Hepatocyte (in vitro differentiated cells): Measurements from ENCODE around the gene SGMS2. TPM values are rescaled to one million over a fixed set of nuclear protein-coding genes. Genes with fewer than 3 reads are reported as not detected.
A peak's percentile ranks its signal among the peaks of the same experiment; 100 is the strongest.

Source experiments
- DNase-seq: peaks from one replicate; pipeline ENCODE4 v3.0.0-alpha.2; 2016; ENCODE audit warnings: low spot score
- H2AFZ ChIP-seq: fragments of 200-600 bp; sonication (generic); 2 replicates; pipeline ENCODE4 v1.6.0; 2016; ENCODE audit warnings: antibody characterized with exemption, mild to moderate bottlenecking
- H3K27ac ChIP-seq: fragments of 200-600 bp; sonication (generic); 2 replicates; pipeline ENCODE4 v1.5.1; 2016; ENCODE audit warnings: mild to moderate bottlenecking
- H3K27me3 ChIP-seq: fragments of 200-600 bp; sonication (generic); 2 replicates; pipeline ENCODE4 v1.6.1; 2016
- H3K36me3 ChIP-seq: fragments of 200-600 bp; sonication (generic); replicated peaks from 2 replicates; pipeline ENCODE4 v1.5.1; 2016; ENCODE audit warnings: low read depth; ENCODE audit not compliant: insufficient read depth
- H3K4me1 ChIP-seq: fragments of 200-600 bp; sonication (generic); 2 replicates; pipeline ENCODE4 v1.5.1; 2016; ENCODE audit warnings: mild to moderate bottlenecking, moderate library complexity; ENCODE audit not compliant: insufficient read depth
- H3K4me2 ChIP-seq: fragments of 200-600 bp; sonication (generic); 2 replicates; pipeline ENCODE4 v1.6.0; 2016
- H3K4me3 ChIP-seq: fragments of 200-600 bp; sonication (generic); 2 replicates; pipeline ENCODE4 v1.5.1; 2016; ENCODE audit warnings: mild to moderate bottlenecking
- H3K79me2 ChIP-seq: fragments of 200-600 bp; sonication (generic); 2 replicates; pipeline ENCODE4 v1.6.0; 2017; ENCODE audit warnings: mild to moderate bottlenecking
- H3K9me2 ChIP-seq: fragments of 200-600 bp; sonication (generic); replicated peaks from 2 replicates; pipeline ENCODE4 v1.6.0; 2017; ENCODE audit warnings: mild to moderate bottlenecking; ENCODE audit not compliant: insufficient read depth
- H3K9me3 ChIP-seq: fragments of 200-600 bp; sonication (generic); 2 replicates; pipeline ENCODE4 v1.5.1; 2016; ENCODE audit warnings: low read depth, mild to moderate bottlenecking
- H4K20me1 ChIP-seq: fragments of 200-600 bp; sonication (generic); 2 replicates; pipeline ENCODE4 v1.6.0; 2016; ENCODE audit warnings: mild to moderate bottlenecking; ENCODE audit not compliant: insufficient read depth, poor library complexity, severe bottlenecking
- CTCF ChIP-seq: fragments of 200-600 bp; sonication (generic); IDR thresholded peaks from 2 replicates; pipeline ENCODE4 v1.5.1; 2016; ENCODE audit warnings: antibody characterized with exemption, mild to moderate bottlenecking; ENCODE audit not compliant: poor library complexity
- EZH2 ChIP-seq: fragments of 200-600 bp; sonication (generic); IDR thresholded peaks from 2 replicates; pipeline ENCODE4 v1.6.1; 2016; ENCODE audit warnings: antibody characterized with exemption, mild to moderate bottlenecking, borderline replicate concordance
- EZH2phosphoT487 ChIP-seq: fragments of 200-600 bp; sonication (generic); IDR thresholded peaks from one replicate; pipeline ENCODE4 v1.6.1; 2018; ENCODE audit warnings: antibody characterized with exemption, mild to moderate bottlenecking, low read depth, moderate library complexity; ENCODE audit not compliant: unreplicated experiment, severe bottlenecking
- WGBS: methylation state at CpG from one replicate; pipeline ENCODE4 v1.1.6; 2016; ENCODE audit warnings: low lambda C conversion rate; ENCODE audit errors: missing lambda C conversion rate; 5-methylcytosine and 5-hydroxymethylcytosine counted together
- polyA plus RNA-seq: library from polyadenylated mRNA; unstranded; fragments of >200 nt; fragmentation: Nextera tagmentation; extraction: Ambion mirVana; gene quantifications from 2 replicates; pipeline ENCODE4 v1.2.1, GENCODE V29; 2016
- total RNA-seq: library from RNA; depleted of rRNA; stranded (reverse); fragments of >200 nt; gene quantifications from 2 replicates; pipeline ENCODE4 v1.2.3, GENCODE V29; 2014

SGMS2 gene
- total and polyA plus RNA-seq, 2 experiments from 2014 or later, result 33.1 to 75.7 TPM

- no peak for DNase-seq
- H3K79me2 ChIP-seq, result peaks cover 19% of the 10 kb centered on the region
- H3K27me3 ChIP-seq, result no peaks in the 10 kb centered on the region
- H3K4me2 ChIP-seq, result peak overlapping the region; percentile 87
- peak overlapping the region; percentile 99 for H3K27ac ChIP-seq
- H3K9me3 ChIP-seq, result no peaks in the 10 kb centered on the region
- H4K20me1 ChIP-seq, result no peaks in the 10 kb centered on the region
- H2AFZ ChIP-seq, result peak overlapping the region; percentile 91
- H3K4me3 ChIP-seq, result peak overlapping the region; percentile 46
- 23% methylated on average over 11 of the region's 11 CpGs for WGBS
- no peaks in the 10 kb centered on the region for H3K9me2 ChIP-seq
- H3K4me1 ChIP-seq, result peaks cover 15% of the 10 kb centered on the region
- TF ChIP-seq EZH2, result no peak
- TF ChIP-seq CTCF, result no peak
- TF ChIP-seq EZH2phosphoT487, result no peak
- no peaks in the 10 kb centered on the region for H3K36me3 ChIP-seq
Observed at GRCh38 chr4:107823870-107824349, 822 bp upstream of the SGMS2 start.

- Histone ChIP-seq H2AFZ (peak overlapping the region; percentile 55), H3K4me2 (peak overlapping the region; percentile 87), H3K9me3 (no peaks in the 10 kb centered on the region), H3K27ac (peak overlapping the region; percentile 99), H3K79me2 (peaks cover 31% of the 10 kb centered on the region), H3K9me2 (no peaks in the 10 kb centered on the region), H3K36me3 (no peaks in the 10 kb centered on the region), H4K20me1 (no peaks in the 10 kb centered on the region), H3K4me1 (peaks cover 15% of the 10 kb centered on the region), H3K27me3 (no peaks in the 10 kb centered on the region), H3K4me3 (peak overlapping the region; percentile 86)
- DNase-seq, result peak; percentile 72
- no peak for TF ChIP-seq EZH2phosphoT487
- WGBS, result 2% methylated on average over 29 of the region's 39 CpGs
Observed at GRCh38 chr4:107825072-107825824, 516 bp downstream of the SGMS2 start.

- peaks cover 15% of the 10 kb centered on the region for H3K4me1 ChIP-seq
- H3K36me3 ChIP-seq, result no peaks in the 10 kb centered on the region
- TF ChIP-seq EZH2, result no peak
- no peak for TF ChIP-seq EZH2phosphoT487
- TF ChIP-seq CTCF, result no peak
- peak overlapping the region; percentile 99 for H3K27ac ChIP-seq
- no peaks in the 10 kb centered on the region for H3K9me2 ChIP-seq
- peak overlapping the region; percentile 86 for H3K4me3 ChIP-seq
- peak; percentile 24 for DNase-seq
- H4K20me1 ChIP-seq, result no peaks in the 10 kb centered on the region
- WGBS, result 47% methylated on average over 5 of the region's 5 CpGs
- peak overlapping the region; percentile 87 for H3K4me2 ChIP-seq
- H3K79me2 ChIP-seq, result peaks cover 44% of the 10 kb centered on the region
- H3K27me3 ChIP-seq, result no peaks in the 10 kb centered on the region
- no peak overlapping the region for H2AFZ ChIP-seq
- no peaks in the 10 kb centered on the region for H3K9me3 ChIP-seq
Observed at GRCh38 chr4:107826421-107826980, 1.8 kb downstream of the SGMS2 start.

- TF ChIP-seq CTCF (no peak), EZH2 (no peak), EZH2phosphoT487 (no peak)
Observed at GRCh38 chr4:107828315-107829090, 3.8 kb downstream of the SGMS2 start.

More at GRCh38 chr4:107828315-107829090, 3.8 kb downstream of the SGMS2 start:
- peaks cover 63% of the 10 kb centered on the region for H3K79me2 ChIP-seq
- H3K4me3 ChIP-seq, result no peak overlapping the region
- WGBS, result 89% methylated on average over 6 of the region's 6 CpGs
- DNase-seq, result no peak
- H3K27me3 ChIP-seq, result no peaks in the 10 kb centered on the region
- H3K36me3 ChIP-seq, result no peaks in the 10 kb centered on the region
- H2AFZ ChIP-seq, result no peak overlapping the region
- H3K4me2 ChIP-seq, result no peak overlapping the region
- H3K4me1 ChIP-seq, result peaks cover 13% of the 10 kb centered on the region
- no peak overlapping the region for H3K27ac ChIP-seq
- no peaks in the 10 kb centered on the region for H3K9me2 ChIP-seq
- no peaks in the 10 kb centered on the region for H4K20me1 ChIP-seq
- H3K9me3 ChIP-seq, result no peaks in the 10 kb centered on the region
